HEK293 (cell line): ENCODE data around the gene PPM1G.

Source experiments
- CTCF ChIA-PET: fragments of 350-600 bp; formaldehyde crosslinking; extraction: SDS; loops from one replicate; lab custom pipeline; 2021; ENCODE audit warnings: antibody characterized with exemption; lab: Yijun Ruan, JAX
- POLR2A ChIA-PET: fragments of 300-600 bp; formaldehyde crosslinking; extraction: SDS; loops from one replicate; lab custom pipeline; 2020; ENCODE audit warnings: antibody characterized with exemption, inconsistent platforms; lab: Yijun Ruan, JAX
- H3K27ac ChIP-seq: fragments of 200-500 bp; sonication (Bioruptor generic); 2 replicates; pipeline ENCODE4 v1.5.1; 2014; ENCODE audit warnings: low read depth, low read length, control low read depth, inconsistent platforms; ENCODE audit errors: extremely low read depth
- H3K36me3 ChIP-seq, 2 experiments: fragments of 200-500 bp in 1 of 2; sonication (Bioruptor generic) in 1 of 2; 1 replicate in 1 of 2; 2 replicates in 1 of 2; pipeline ENCODE4 v1.5.1; 2014 to 2017; ENCODE audit warnings: inconsistent platforms in 2 of 2, low read length in 2 of 2; ENCODE audit not compliant: control insufficient read depth in 2 of 2, insufficient read depth in 1 of 2
- H3K4me1 ChIP-seq: fragments of 200-500 bp; sonication (Bioruptor generic); 2 replicates; pipeline ENCODE4 v1.5.1; 2014; ENCODE audit warnings: mild to moderate bottlenecking, low read length, inconsistent platforms; ENCODE audit not compliant: control insufficient read depth, insufficient read depth
- H3K4me3 ChIP-seq: 2 replicates; pipeline ENCODE4 v1.5.1; 2011; ENCODE audit warnings: low read depth, mild to moderate bottlenecking, control low read depth, low read length, moderate library complexity
- H3K9me3 ChIP-seq: fragments of 200-500 bp; sonication (Bioruptor generic); 2 replicates; pipeline ENCODE4 v1.5.1; 2014; ENCODE audit warnings: low read depth, low read length, inconsistent platforms; ENCODE audit not compliant: control insufficient read depth, insufficient read depth
- GLI4 ChIP-seq: fragments of 450-650 bp; formaldehyde crosslinking; IDR thresholded peaks from 2 replicates; pipeline ENCODE4 v1.5.1; 2016; ENCODE audit warnings: missing biosample characterization, missing genetic modification characterization
- KLF10 ChIP-seq: fragments of 450-650 bp; IDR thresholded peaks from 2 replicates; pipeline ENCODE4 v1.5.1; 2018; ENCODE audit warnings: missing biosample characterization, mild to moderate bottlenecking, missing genetic modification characterization
- KLF16 ChIP-seq: fragments of 450-650 bp; formaldehyde crosslinking; IDR thresholded peaks from 2 replicates; pipeline ENCODE4 v1.5.1; 2017; ENCODE audit warnings: missing biosample characterization, missing genetic modification characterization
- PRDM6 ChIP-seq: fragments of 450-650 bp; formaldehyde crosslinking; IDR thresholded peaks from 2 replicates; pipeline ENCODE4 v1.5.1; 2017; ENCODE audit warnings: missing biosample characterization, missing genetic modification characterization
- SETDB1 ChIP-seq: IDR thresholded peaks from one replicate; pipeline ENCODE4 v1.6.1; 2017; ENCODE audit warnings: mild to moderate bottlenecking, low read length, moderate library complexity, mixed read lengths; ENCODE audit not compliant: insufficient read length
- SP3 ChIP-seq: fragments of 450-650 bp; formaldehyde crosslinking; IDR thresholded peaks from 2 replicates; pipeline ENCODE4 v1.5.1; 2016; ENCODE audit warnings: missing biosample characterization, missing genetic modification characterization
- ZFP69B ChIP-seq: fragments of 450-650 bp; formaldehyde crosslinking; IDR thresholded peaks from 2 replicates; pipeline ENCODE4 v1.5.1; 2016; ENCODE audit warnings: missing biosample characterization, missing genetic modification characterization
- ZNF174 ChIP-seq: fragments of 450-650 bp; formaldehyde crosslinking; IDR thresholded peaks from 2 replicates; pipeline ENCODE4 v1.5.0; 2017; ENCODE audit warnings: missing biosample characterization, mild to moderate bottlenecking, missing genetic modification characterization
- ZNF18 ChIP-seq: fragments of 450-650 bp; formaldehyde crosslinking; IDR thresholded peaks from 2 replicates; pipeline ENCODE4 v1.5.1; 2016; ENCODE audit warnings: missing biosample characterization, missing genetic modification characterization
- ZNF341 ChIP-seq: fragments of 450-650 bp; formaldehyde crosslinking; IDR thresholded peaks from 2 replicates; pipeline ENCODE4; 2016; ENCODE audit warnings: low read depth, missing biosample characterization, missing genetic modification characterization
- ZNF416 ChIP-seq: fragments of 450-650 bp; formaldehyde crosslinking; IDR thresholded peaks from 2 replicates; pipeline ENCODE4 v1.5.1; 2016; ENCODE audit warnings: missing biosample characterization, missing genetic modification characterization
- ZNF426 ChIP-seq: fragments of 450-650 bp; formaldehyde crosslinking; IDR thresholded peaks from 2 replicates; pipeline ENCODE4 v1.5.1; 2017; ENCODE audit warnings: missing biosample characterization, missing genetic modification characterization, mild to moderate bottlenecking, inconsistent platforms, moderate library complexity
- ZNF521 ChIP-seq: fragments of 450-650 bp; formaldehyde crosslinking; IDR thresholded peaks from 2 replicates; pipeline ENCODE4 v1.5.1; 2017; ENCODE audit warnings: missing biosample characterization, mild to moderate bottlenecking, missing genetic modification characterization
- ZNF530 ChIP-seq: fragments of 450-650 bp; formaldehyde crosslinking; IDR thresholded peaks from 2 replicates; pipeline ENCODE4 v1.5.1; 2016; ENCODE audit warnings: low read depth, missing biosample characterization, missing genetic modification characterization
- ZNF555 ChIP-seq: fragments of 450-650 bp; formaldehyde crosslinking; conservative IDR thresholded peaks from 2 replicates; pipeline ENCODE4 v1.5.1; 2017; ENCODE audit warnings: missing biosample characterization, mild to moderate bottlenecking, missing genetic modification characterization, inconsistent platforms
- ZNF621 ChIP-seq: fragments of 450-650 bp; formaldehyde crosslinking; IDR thresholded peaks from 2 replicates; pipeline ENCODE4 v1.5.1; 2017; ENCODE audit warnings: missing biosample characterization, missing genetic modification characterization
- ZNF639 ChIP-seq: fragments of 450-650 bp; formaldehyde crosslinking; IDR thresholded peaks from 2 replicates; pipeline ENCODE4 v1.5.1; 2016; ENCODE audit warnings: missing biosample characterization, missing genetic modification characterization
- ZNF768 ChIP-seq: fragments of 450-650 bp; formaldehyde crosslinking; IDR thresholded peaks from 2 replicates; pipeline ENCODE4 v1.5.1; 2018; ENCODE audit warnings: missing biosample characterization, mild to moderate bottlenecking, missing genetic modification characterization
- ZNF776 ChIP-seq: fragments of 450-650 bp; formaldehyde crosslinking; IDR thresholded peaks from 2 replicates; pipeline ENCODE4 v1.5.0; 2017; ENCODE audit warnings: missing biosample characterization, missing genetic modification characterization, borderline replicate concordance
- TF ChIP-seq, protein P1 (sequence below): fragments of 450-650 bp; formaldehyde crosslinking; conservative IDR thresholded peaks from 2 replicates; pipeline ENCODE4 v1.5.1; 2016; ENCODE audit warnings: low read depth, missing biosample characterization, missing genetic modification characterization

The PPM1G gene

GRCh38 chr2:27451095-27451494 lies 41.7 kb upstream of the PPM1G start:
- Histone ChIP-seq H3K4me1 (no peaks in the 10 kb centered on the region), H3K9me3 (no peaks in the 10 kb centered on the region), H3K27ac (no peak overlapping the region), H3K36me3 (peaks cover 8 to 66% of the 10 kb centered on the region in 2 experiments; a peak in 2 of 3 replicates), H3K4me3 (no peak overlapping the region)
- no peak for TF ChIP-seq ZNF768 (tag by site-specific recombination)
- no peak for TF ChIP-seq ZFP69B (tag by site-specific recombination)
- no peak for TF ChIP-seq ZNF174
- TF ChIP-seq ZNF341 (tag by site-specific recombination), result no peak
- TF ChIP-seq ZNF530 (tag by site-specific recombination), result no peak
- ChIA-PET POLR2A (no interaction called here), CTCF (no interaction called here)

GRCh38 chr2:27448381-27448780 lies 39.0 kb upstream of the PPM1G start:
- Histone ChIP-seq H3K4me1 (no peaks in the 10 kb centered on the region), H3K9me3 (no peaks in the 10 kb centered on the region), H3K36me3 (peaks cover 8 to 69% of the 10 kb centered on the region in 2 experiments; a peak in 2 of 3 replicates), H3K4me3 (no peak overlapping the region), H3K27ac (no peak overlapping the region)
- ChIA-PET POLR2A (interaction anchor here (0.6 kb wide), 1 partner anchor 65 kb away, joined by 6 read pairs; no protein-coding TSS in a partner anchor), CTCF (interaction anchor here (0.7 kb wide), 1 partner anchor 19 kb away, joined by 3 read pairs; no protein-coding TSS in a partner anchor)
- no peak for TF ChIP-seq SP3 (tag by site-specific recombination)
- TF ChIP-seq ZNF639 (tag by site-specific recombination), result no peak
- TF ChIP-seq ZNF426, result no peak
- no peak for TF ChIP-seq KLF16 (tag by site-specific recombination)
- no peak for TF ChIP-seq ZNF555 (tag by site-specific recombination)
- no peak for TF ChIP-seq GLI4
- TF ChIP-seq, protein P1, sequence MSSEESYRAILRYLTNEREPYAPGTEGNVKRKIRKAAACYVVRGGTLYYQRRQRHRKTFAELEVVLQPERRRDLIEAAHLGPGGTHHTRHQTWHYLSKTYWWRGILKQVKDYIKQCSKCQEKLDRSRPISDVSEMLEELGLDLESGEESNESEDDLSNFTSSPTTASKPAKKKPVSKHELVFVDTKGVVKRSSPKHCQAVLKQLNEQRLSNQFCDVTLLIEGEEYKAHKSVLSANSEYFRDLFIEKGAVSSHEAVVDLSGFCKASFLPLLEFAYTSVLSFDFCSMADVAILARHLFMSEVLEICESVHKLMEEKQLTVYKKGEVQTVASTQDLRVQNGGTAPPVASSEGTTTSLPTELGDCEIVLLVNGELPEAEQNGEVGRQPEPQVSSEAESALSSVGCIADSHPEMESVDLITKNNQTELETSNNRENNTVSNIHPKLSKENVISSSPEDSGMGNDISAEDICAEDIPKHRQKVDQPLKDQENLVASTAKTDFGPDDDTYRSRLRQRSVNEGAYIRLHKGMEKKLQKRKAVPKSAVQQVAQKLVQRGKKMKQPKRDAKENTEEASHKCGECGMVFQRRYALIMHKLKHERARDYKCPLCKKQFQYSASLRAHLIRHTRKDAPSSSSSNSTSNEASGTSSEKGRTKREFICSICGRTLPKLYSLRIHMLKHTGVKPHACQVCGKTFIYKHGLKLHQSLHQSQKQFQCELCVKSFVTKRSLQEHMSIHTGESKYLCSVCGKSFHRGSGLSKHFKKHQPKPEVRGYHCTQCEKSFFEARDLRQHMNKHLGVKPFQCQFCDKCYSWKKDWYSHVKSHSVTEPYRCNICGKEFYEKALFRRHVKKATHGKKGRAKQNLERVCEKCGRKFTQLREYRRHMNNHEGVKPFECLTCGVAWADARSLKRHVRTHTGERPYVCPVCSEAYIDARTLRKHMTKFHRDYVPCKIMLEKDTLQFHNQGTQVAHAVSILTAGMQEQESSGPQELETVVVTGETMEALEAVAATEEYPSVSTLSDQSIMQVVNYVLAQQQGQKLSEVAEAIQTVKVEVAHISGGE (tag by site-specific recombination), result no peak
- TF ChIP-seq ZNF18, result no peak
- no peak for TF ChIP-seq SETDB1
- no peak for TF ChIP-seq ZNF776 (tag by site-specific recombination)
- no peak for TF ChIP-seq PRDM6 (tag by site-specific recombination)
- no peak for TF ChIP-seq ZNF416 (tag by site-specific recombination)
- TF ChIP-seq KLF10 (tag by site-specific recombination), result no peak
- no peak for TF ChIP-seq ZNF621 (tag by site-specific recombination)
- no peak for TF ChIP-seq ZNF521 (tag by site-specific recombination)
